Measurements from ENCODE around the gene C1orf105.

Gene C1orf105

DNA sequence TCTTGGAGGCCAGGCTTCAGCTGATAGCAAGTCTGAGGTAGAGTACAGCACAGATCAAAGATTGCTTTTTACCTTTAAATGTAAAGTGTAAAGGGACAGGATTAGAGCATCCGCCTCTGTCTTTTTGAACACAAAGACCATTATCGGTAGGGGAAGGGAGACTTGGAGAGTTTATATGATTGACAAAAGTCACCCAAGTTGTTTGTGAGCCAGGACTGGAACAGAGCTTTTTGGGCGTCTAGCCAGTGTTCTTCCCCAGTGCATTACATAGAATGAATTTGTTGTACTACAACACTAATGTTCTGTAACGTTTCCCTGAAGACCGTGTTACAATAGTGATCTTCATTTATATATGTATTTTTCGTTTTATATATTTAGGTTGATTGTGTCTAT, 32.7 kb downstream of the C1orf105 start:
- H3K4me3 ChIP-seq (ENCODE audit: low read length), result no peak overlapping the region
- no peaks in the 10 kb centered on the region for H3K36me3 ChIP-seq (ENCODE audit: control insufficient read depth, insufficient read depth, low read length)
- no peak overlapping the region for H3K9ac ChIP-seq (ENCODE audit: low read length)
- no peaks in the 10 kb centered on the region for H3K9me3 ChIP-seq (ENCODE audit: control insufficient read depth, low read length)
- H3K4me1 ChIP-seq (ENCODE audit: control insufficient read depth, insufficient read depth, low read length), result peaks cover 37% of the 10 kb centered on the region
- no peaks in the 10 kb centered on the region for H3K27me3 ChIP-seq (ENCODE audit: control insufficient read depth, insufficient read depth, low read length)

- Histone ChIP-seq H3K4me1 (ENCODE audit: control insufficient read depth, insufficient read depth, low read length) (peaks cover 37% of the 10 kb centered on the region), H3K9ac (ENCODE audit: low read length) (no peak overlapping the region), H3K9me3 (ENCODE audit: control insufficient read depth, low read length) (no peaks in the 10 kb centered on the region), H3K27me3 (ENCODE audit: control insufficient read depth, insufficient read depth, low read length) (no peaks in the 10 kb centered on the region), H3K36me3 (ENCODE audit: control insufficient read depth, insufficient read depth, low read length) (no peaks in the 10 kb centered on the region), H3K4me3 (ENCODE audit: low read length) (no peak overlapping the region)
Measured at GRCh38 chr1:172453607-172454006, 33.1 kb downstream of the C1orf105 start.

DNA sequence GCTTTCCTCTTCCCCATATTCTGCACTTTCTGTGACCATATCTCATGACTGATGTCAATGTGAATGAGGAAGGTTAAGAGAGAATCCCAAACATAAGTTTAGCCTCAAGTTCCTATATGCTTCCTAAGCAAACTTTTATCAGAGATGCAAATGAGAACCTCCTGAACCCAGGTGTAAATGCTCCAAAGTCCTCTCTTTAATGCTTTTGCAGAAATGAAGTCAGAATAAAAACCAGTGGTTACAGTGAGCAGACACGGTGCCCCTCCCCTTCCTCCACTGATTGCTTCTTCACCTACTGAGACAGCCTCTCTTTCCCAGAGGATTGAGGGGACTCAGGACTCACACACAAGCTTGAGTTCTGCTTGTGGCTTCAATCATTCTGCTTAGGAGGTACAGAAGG, 35.0 kb downstream of the C1orf105 start:
- H3K9me3 ChIP-seq (ENCODE audit: control insufficient read depth, low read length), result no peaks in the 10 kb centered on the region
- no peak overlapping the region for H3K9ac ChIP-seq (ENCODE audit: low read length)
- H3K27me3 ChIP-seq (ENCODE audit: control insufficient read depth, insufficient read depth, low read length), result no peaks in the 10 kb centered on the region
- peaks cover 18% of the 10 kb centered on the region for H3K4me1 ChIP-seq (ENCODE audit: control insufficient read depth, insufficient read depth, low read length)
- H3K36me3 ChIP-seq (ENCODE audit: control insufficient read depth, insufficient read depth, low read length), result no peaks in the 10 kb centered on the region
- H3K4me3 ChIP-seq (ENCODE audit: low read length), result no peak overlapping the region

GRCh38 chr1:172456344-172456769, 35.9 kb downstream of the C1orf105 start:
- Histone ChIP-seq H3K4me3 (ENCODE audit: low read length) (no peak overlapping the region), H3K4me1 (ENCODE audit: control insufficient read depth, insufficient read depth, low read length) (peaks cover 12% of the 10 kb centered on the region), H3K27me3 (ENCODE audit: control insufficient read depth, insufficient read depth, low read length) (no peaks in the 10 kb centered on the region), H3K36me3 (ENCODE audit: control insufficient read depth, insufficient read depth, low read length) (no peaks in the 10 kb centered on the region), H3K9me3 (ENCODE audit: control insufficient read depth, low read length) (no peaks in the 10 kb centered on the region), H3K9ac (ENCODE audit: low read length) (no peak overlapping the region)

DNA sequence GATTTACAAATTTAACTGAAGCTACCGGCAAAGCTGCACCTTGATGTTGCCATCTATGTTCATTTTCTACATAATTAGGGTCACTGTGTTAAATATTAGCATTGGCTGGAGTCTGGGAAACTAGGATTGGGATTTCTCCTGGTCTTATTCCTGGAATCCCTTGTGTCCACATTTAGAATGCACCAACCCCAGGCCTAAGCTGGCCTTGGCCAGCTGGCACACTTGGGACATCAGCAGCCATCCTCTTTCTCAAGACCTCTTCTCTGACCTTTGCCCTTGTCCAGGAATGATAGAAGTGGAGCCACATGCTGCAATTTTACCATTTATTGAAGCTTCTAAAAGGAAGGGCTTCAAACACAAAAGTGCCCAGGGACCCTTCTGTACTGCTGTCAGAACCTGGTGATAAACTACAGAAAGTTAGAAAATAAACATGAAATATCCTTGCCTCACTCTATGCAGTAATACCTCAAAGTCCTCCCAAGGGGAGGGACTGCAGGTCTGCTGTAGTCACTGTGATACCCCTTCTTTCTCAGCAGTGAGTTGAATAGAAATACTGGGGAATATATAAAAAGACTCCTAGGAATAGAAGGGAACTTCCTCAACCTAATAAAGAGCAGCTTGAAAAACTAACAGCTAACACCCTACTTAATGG, 37.1 kb downstream of the C1orf105 start:
- H3K27me3 ChIP-seq (ENCODE audit: control insufficient read depth, insufficient read depth, low read length), result no peaks in the 10 kb centered on the region
- H3K36me3 ChIP-seq (ENCODE audit: control insufficient read depth, insufficient read depth, low read length), result no peaks in the 10 kb centered on the region
- no peak overlapping the region for H3K4me3 ChIP-seq (ENCODE audit: low read length)
- no peak overlapping the region for H3K9ac ChIP-seq (ENCODE audit: low read length)
- H3K4me1 ChIP-seq (ENCODE audit: control insufficient read depth, insufficient read depth, low read length), result peaks cover 6% of the 10 kb centered on the region
- H3K9me3 ChIP-seq (ENCODE audit: control insufficient read depth, low read length), result no peaks in the 10 kb centered on the region

DNA sequence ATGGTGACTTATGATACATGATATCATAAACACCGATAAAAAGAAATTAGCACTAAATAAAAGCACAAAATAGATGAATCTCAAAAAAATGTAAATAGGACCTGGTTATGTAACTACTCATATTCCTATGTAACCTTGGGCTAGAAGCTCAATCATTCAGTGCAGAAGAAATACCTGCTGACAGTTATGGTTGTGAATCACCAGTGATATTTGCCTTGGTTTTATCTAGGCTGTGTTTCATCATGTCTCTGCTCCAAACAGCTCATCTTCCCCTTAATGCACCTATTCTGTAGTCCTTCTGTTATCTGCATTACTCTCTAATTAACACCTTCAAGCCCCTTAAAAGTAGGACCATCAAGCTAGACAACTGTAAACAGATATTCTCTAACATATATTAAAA, 39.7 kb downstream of the C1orf105 start:
- Histone ChIP-seq H3K4me3 (ENCODE audit: low read length) (no peak overlapping the region), H3K4me1 (ENCODE audit: control insufficient read depth, insufficient read depth, low read length) (no peaks in the 10 kb centered on the region), H3K27me3 (ENCODE audit: control insufficient read depth, insufficient read depth, low read length) (no peaks in the 10 kb centered on the region), H3K9ac (ENCODE audit: low read length) (no peak overlapping the region), H3K9me3 (ENCODE audit: control insufficient read depth, low read length) (no peaks in the 10 kb centered on the region), H3K36me3 (ENCODE audit: control insufficient read depth, insufficient read depth, low read length) (no peaks in the 10 kb centered on the region)

- no peaks in the 10 kb centered on the region for H3K4me1 ChIP-seq (ENCODE audit: control insufficient read depth, insufficient read depth, low read length)
- no peak overlapping the region for H3K9ac ChIP-seq (ENCODE audit: low read length)
- no peaks in the 10 kb centered on the region for H3K27me3 ChIP-seq (ENCODE audit: control insufficient read depth, insufficient read depth, low read length)
- H3K36me3 ChIP-seq (ENCODE audit: control insufficient read depth, insufficient read depth, low read length), result no peaks in the 10 kb centered on the region
- H3K4me3 ChIP-seq (ENCODE audit: low read length), result no peak overlapping the region
- H3K9me3 ChIP-seq (ENCODE audit: control insufficient read depth, low read length), result no peaks in the 10 kb centered on the region
Measured at GRCh38 chr1:172460887-172461315, 40.4 kb downstream of the C1orf105 start.

GRCh38 chr1:172465617-172466016, 45.1 kb downstream of the C1orf105 start:
- H3K36me3 ChIP-seq (ENCODE audit: control insufficient read depth, insufficient read depth, low read length), result no peaks in the 10 kb centered on the region
- no peaks in the 10 kb centered on the region for H3K27me3 ChIP-seq (ENCODE audit: control insufficient read depth, insufficient read depth, low read length)
- no peaks in the 10 kb centered on the region for H3K9me3 ChIP-seq (ENCODE audit: control insufficient read depth, low read length)
- no peak overlapping the region for H3K4me3 ChIP-seq (ENCODE audit: low read length)
- H3K4me1 ChIP-seq (ENCODE audit: control insufficient read depth, insufficient read depth, low read length), result no peaks in the 10 kb centered on the region
- no peak overlapping the region for H3K9ac ChIP-seq (ENCODE audit: low read length)

GRCh38 chr1:172466795-172467407, 46.4 kb downstream of the C1orf105 start:
- no peaks in the 10 kb centered on the region for H3K4me1 ChIP-seq (ENCODE audit: control insufficient read depth, insufficient read depth, low read length)
- H3K27me3 ChIP-seq (ENCODE audit: control insufficient read depth, insufficient read depth, low read length), result no peaks in the 10 kb centered on the region
- no peak overlapping the region for H3K4me3 ChIP-seq (ENCODE audit: low read length)
- no peaks in the 10 kb centered on the region for H3K9me3 ChIP-seq (ENCODE audit: control insufficient read depth, low read length)
- no peaks in the 10 kb centered on the region for H3K36me3 ChIP-seq (ENCODE audit: control insufficient read depth, insufficient read depth, low read length)
- no peak overlapping the region for H3K9ac ChIP-seq (ENCODE audit: low read length)

DNA sequence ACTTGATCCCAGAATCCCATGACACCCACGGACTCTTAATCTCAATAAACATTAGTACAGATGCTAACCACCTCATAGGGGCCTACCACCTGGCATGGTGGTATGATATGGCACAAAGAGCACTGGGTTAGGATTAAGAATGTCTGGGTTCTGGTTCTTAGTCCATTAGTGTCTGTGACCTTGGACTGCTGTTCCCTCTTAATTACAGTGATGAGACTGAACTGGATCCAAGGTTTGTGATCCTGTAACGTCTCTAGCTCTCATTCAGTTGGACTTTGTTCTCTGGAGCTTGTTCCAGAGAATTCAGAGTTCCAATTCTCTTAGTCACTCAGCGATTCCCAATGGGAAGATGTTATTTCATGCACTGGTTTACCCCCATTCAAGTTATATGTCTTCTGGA, 47.0 kb downstream of the C1orf105 start:
- Histone ChIP-seq H3K9me3 (ENCODE audit: control insufficient read depth, low read length) (no peaks in the 10 kb centered on the region), H3K36me3 (ENCODE audit: control insufficient read depth, insufficient read depth, low read length) (no peaks in the 10 kb centered on the region), H3K4me1 (ENCODE audit: control insufficient read depth, insufficient read depth, low read length) (no peaks in the 10 kb centered on the region), H3K27me3 (ENCODE audit: control insufficient read depth, insufficient read depth, low read length) (no peaks in the 10 kb centered on the region), H3K4me3 (ENCODE audit: low read length) (no peak overlapping the region), H3K9ac (ENCODE audit: low read length) (no peak overlapping the region)

- Histone ChIP-seq H3K9me3 (ENCODE audit: control insufficient read depth, low read length) (no peaks in the 10 kb centered on the region), H3K27me3 (ENCODE audit: control insufficient read depth, insufficient read depth, low read length) (no peaks in the 10 kb centered on the region), H3K36me3 (ENCODE audit: control insufficient read depth, insufficient read depth, low read length) (no peaks in the 10 kb centered on the region), H3K9ac (ENCODE audit: low read length) (no peak overlapping the region), H3K4me1 (ENCODE audit: control insufficient read depth, insufficient read depth, low read length) (no peaks in the 10 kb centered on the region), H3K4me3 (ENCODE audit: low read length) (no peak overlapping the region)
Measured at GRCh38 chr1:172468296-172468695, 47.8 kb downstream of the C1orf105 start.

GRCh38 chr1:172469717-172470116, 49.2 kb downstream of the C1orf105 start:
- no peaks in the 10 kb centered on the region for H3K36me3 ChIP-seq (ENCODE audit: control insufficient read depth, insufficient read depth, low read length)
- no peak overlapping the region for H3K4me3 ChIP-seq (ENCODE audit: low read length)
- H3K27me3 ChIP-seq (ENCODE audit: control insufficient read depth, insufficient read depth, low read length), result no peaks in the 10 kb centered on the region
- peaks cover 5% of the 10 kb centered on the region for H3K4me1 ChIP-seq (ENCODE audit: control insufficient read depth, insufficient read depth, low read length)
- H3K9me3 ChIP-seq (ENCODE audit: control insufficient read depth, low read length), result no peaks in the 10 kb centered on the region
- no peak overlapping the region for H3K9ac ChIP-seq (ENCODE audit: low read length)

Data from mucosa of stomach (tissue), 1 donor.